ENCODE measurements around the gene SLC46A3. TPM values are rescaled to one million over a fixed set of nuclear protein-coding genes. Genes with fewer than 3 reads are reported as not detected.

Gene SLC46A3
- total RNA-seq, 8 experiments from 2014 or later = 1.6 to 16.5 (median 6.3) TPM

DNA sequence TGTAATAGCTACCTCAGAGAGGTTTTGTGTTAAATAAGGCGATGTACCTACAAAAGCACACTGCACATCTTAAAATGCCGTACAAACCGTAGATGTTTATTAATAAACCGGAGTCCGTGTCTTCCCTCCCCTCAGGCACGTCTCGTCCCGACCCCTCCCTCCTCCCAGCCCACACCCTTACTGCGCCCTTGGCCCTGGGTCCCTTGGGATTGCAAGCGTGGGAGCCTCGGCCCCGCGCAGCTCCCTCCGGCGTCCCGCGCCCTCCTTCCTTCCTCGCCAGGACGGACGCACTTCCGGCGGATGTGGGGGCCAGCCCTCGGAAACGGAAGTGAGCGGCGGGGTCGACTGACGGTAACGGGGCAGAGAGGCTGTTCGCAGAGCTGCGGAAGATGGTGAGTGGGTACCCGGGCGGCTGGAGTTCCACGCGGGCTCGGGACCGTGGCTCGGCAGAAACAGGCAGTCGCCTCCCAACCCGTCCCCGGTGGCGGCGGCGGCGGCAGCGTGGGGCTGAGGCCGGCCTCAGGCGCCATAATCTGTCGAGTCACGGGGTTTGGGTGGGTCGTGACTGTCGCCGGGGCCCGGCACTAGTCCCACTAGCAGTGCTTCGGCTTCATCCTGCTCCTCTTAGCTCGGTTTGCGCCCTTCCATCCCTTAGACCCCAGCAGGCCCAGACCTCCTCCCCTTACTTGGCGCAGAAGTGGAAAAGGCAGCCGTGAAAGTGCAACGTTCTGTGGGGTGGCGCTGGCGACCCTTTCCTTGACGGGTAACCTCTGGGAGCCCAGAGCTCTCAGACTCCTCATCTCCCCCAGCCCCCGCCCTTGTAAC lies 59.8 kb downstream of the SLC46A3 start, which contains the start of gene POMP:
POMP (plus strand) TSS at position 335 of the 825 bp plus-strand sequence; CDS start at position 390, 55 bp downstream.
- peak; percentile 92 to 98 (median 98) for ATAC-seq (replicated peaks in 6 of 8)
- in situ Hi-C loops (cut with MboI; ENCODE audit: low pct_unique_long_range_greater_than_20kb in 2 of 9, low sequenced_read_pairs in 9 of 9, unreplicated experiment in 9 of 9) = loop anchor here in 1 of 9 experiments (25.0 kb wide), 1 partner anchor 703 kb away; no protein-coding TSS in a partner anchor
- H3K27ac ChIP-seq = peak within 1 kb of the TSS; percentile 79 to 90
- H3K4me3 ChIP-seq = peak within 1 kb of the TSS; percentile 81 to 91 (median 85)
- peaks cover 13 to 15% of the 10 kb centered on the region in 2 donors for H3K4me1 ChIP-seq (replicated peaks in 1 of 2)
- 0 to 10% (median 0%) methylated on average over 1 to 17 of the region's 64 CpGs; no CpG with 5 or more reads in 3 of the 10 experiments for WGBS, 10 experiments

GRCh38 chr13:28658539-28658795 lies 60.3 kb downstream of the SLC46A3 start:
- ATAC-seq (replicated peaks in 6 of 8) = peak; percentile 4 to 44 (median 26)
- peak overlapping the region; percentile 81 to 91 (median 85) for H3K4me3 ChIP-seq
- peak overlapping the region; percentile 73 to 90 for H3K27ac ChIP-seq
- peaks cover 13 to 15% of the 10 kb centered on the region in 2 donors for H3K4me1 ChIP-seq (replicated peaks in 1 of 2)
- in situ Hi-C loops (cut with MboI; ENCODE audit: low pct_unique_long_range_greater_than_20kb in 2 of 9, low sequenced_read_pairs in 9 of 9, unreplicated experiment in 9 of 9) = loop anchor here in 1 of 9 experiments (25.0 kb wide), 1 partner anchor 704 kb away; no protein-coding TSS in a partner anchor
- WGBS, 10 experiments = 0 to 20% (median 1%) methylated on average over 1 to 8 of the region's 8 CpGs; no CpG with 5 or more reads in 1 of the 10 experiments

DNA sequence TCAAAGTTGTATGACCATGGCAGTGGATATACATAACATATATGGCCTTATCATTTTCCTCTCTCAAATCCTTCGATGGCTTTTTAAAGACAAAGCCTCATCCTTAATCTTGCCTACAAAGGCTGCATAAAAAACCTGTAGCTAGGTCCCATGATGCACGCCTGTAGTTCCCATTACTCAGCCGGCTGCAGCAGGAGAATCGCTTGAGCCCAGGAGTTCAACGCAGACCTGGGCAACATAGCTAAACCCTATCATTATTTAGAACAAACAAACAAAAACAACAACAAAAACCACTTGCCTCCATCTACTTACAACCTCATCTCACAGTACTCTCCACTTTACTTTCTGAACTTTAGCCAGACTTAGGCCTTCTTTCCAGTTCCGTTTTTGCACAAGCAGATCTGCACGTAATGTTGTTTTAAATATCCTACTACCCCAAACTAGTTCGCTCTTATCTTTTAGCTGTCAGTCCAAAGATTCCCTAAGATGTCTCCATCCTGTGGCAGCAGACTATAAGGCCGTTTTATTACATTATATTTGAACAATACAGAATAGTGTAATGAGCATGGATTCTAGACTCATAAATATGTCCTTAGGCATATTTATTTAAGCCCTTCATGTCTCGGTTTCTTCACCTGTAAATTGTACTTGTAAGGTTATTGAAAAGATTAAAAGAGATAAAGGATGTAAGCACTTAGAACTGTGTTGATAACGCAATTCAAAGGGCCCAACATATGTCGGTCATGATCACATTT lies 60.8 kb downstream of the SLC46A3 start:
- Histone ChIP-seq H3K27ac (peak overlapping the region in 1 of 2 donors; percentile 73), H3K4me3 (peak overlapping the region; percentile 81 to 91 (median 85)), H3K4me1 (replicated peaks in 1 of 2) (peaks cover 13 to 15% of the 10 kb centered on the region in 2 donors)
- no peak for ATAC-seq (replicated peaks in 6 of 8)
- 0 to 43% (median 24%) methylated on average over 2 to 12 of the region's 12 CpGs for WGBS, 10 experiments
- in situ Hi-C loops (cut with MboI; ENCODE audit: low pct_unique_long_range_greater_than_20kb in 2 of 9, low sequenced_read_pairs in 9 of 9, unreplicated experiment in 9 of 9) = loop anchor here in 1 of 9 experiments (25.0 kb wide), 1 partner anchor 704 kb away; no protein-coding TSS in a partner anchor

DNA sequence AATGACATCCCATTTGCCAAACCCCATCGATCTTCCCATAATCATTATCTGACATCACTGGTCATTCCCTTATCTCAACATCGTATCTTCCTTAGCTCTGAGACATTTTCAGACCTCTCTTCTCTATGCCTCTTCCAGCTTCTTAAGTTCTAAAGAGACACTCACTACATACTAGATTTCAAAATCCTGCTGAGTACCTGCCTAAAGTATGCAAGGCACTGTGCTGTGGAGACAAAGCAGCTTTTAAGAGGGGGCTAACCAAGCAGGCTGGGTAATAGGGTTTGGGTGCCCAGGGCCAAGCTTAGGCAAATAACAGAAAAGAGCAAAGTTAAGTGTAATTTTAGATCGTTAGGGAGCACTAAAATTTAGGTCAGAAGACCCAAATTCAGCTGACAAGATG lies 63.2 kb downstream of the SLC46A3 start:
- Histone ChIP-seq H3K4me3 (no peak overlapping the region), H3K27ac (no peak overlapping the region), H3K4me1 (replicated peaks in 1 of 2) (peaks cover 13 to 15% of the 10 kb centered on the region in 2 donors)
- in situ Hi-C loops (cut with MboI; ENCODE audit: low pct_unique_long_range_greater_than_20kb in 2 of 9, low sequenced_read_pairs in 9 of 9, unreplicated experiment in 9 of 9) = loop anchor here in 1 of 9 experiments (25.0 kb wide), 1 partner anchor 707 kb away; no protein-coding TSS in a partner anchor
- 18 to 83% (median 56%) methylated on average over 1 to 3 of the region's 3 CpGs; no CpG with 5 or more reads in 1 of the 10 experiments for WGBS, 10 experiments
- no peak for ATAC-seq (replicated peaks in 6 of 8)

DNA sequence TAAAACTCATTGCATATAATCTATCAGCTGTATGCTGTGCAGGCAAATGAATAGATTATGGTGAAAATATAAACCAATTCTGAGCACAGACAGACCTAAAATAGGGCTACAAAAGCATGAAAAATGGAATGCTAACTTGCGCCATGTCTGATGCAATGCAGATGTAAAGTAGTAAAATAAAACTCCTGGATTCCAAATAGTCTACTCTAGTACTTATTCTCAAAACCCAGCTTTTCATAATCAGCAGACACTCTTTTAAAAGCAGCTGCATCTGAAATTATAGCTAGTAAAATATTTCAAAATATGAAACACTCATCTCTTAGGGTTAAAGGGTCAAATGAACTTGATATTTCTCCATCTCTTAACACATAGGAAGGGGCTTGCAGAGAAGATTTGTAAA lies 64.5 kb downstream of the SLC46A3 start:
- Histone ChIP-seq H3K4me3 (no peak overlapping the region), H3K4me1 (replicated peaks in 1 of 2) (peaks cover 8 to 10% of the 10 kb centered on the region in 2 donors), H3K27ac (no peak overlapping the region)
- no peak for ATAC-seq (replicated peaks in 6 of 8)
- 57 to 100% (median 95%) methylated on average over 1 of the region's 1 CpG; no CpG with 5 or more reads in 2 of the 10 experiments for WGBS, 10 experiments
- in situ Hi-C loops (cut with MboI; ENCODE audit: low pct_unique_long_range_greater_than_20kb in 2 of 9, low sequenced_read_pairs in 9 of 9, unreplicated experiment in 9 of 9) = loop anchor here in 1 of 9 experiments (25.0 kb wide), 1 partner anchor 708 kb away; no protein-coding TSS in a partner anchor

DNA sequence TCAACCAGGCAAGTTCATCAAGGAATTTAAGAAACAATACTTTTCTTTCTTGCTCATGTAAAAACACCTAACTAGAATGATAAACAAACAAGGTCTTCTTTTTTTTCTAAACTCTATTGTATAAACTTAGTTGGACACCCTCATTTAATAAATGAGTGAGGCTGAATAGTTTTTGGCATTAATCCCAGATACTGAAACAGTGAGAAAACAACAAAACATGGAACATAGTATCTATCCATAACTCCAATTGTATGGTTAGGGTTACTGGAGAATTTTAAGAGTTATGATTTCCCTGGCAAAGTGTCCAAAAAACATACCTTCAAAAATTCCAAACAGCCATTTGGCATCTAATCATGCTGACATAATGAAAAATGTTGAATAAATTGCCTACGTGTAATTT lies 65.7 kb downstream of the SLC46A3 start:
- ATAC-seq (replicated peaks in 6 of 8) = no peak
- 25 to 100% (median 83%) methylated on average over 1 of the region's 1 CpG; no CpG with 5 or more reads in 1 of the 10 experiments for WGBS, 10 experiments
- in situ Hi-C loops (cut with MboI; ENCODE audit: low pct_unique_long_range_greater_than_20kb in 2 of 9, low sequenced_read_pairs in 9 of 9, unreplicated experiment in 9 of 9) = loop anchor here in 1 of 9 experiments (25.0 kb wide), 1 partner anchor 709 kb away; no protein-coding TSS in a partner anchor
- Histone ChIP-seq H3K4me3 (no peak overlapping the region), H3K27ac (no peak overlapping the region), H3K4me1 (replicated peaks in 1 of 2) (peaks cover 8 to 10% of the 10 kb centered on the region in 2 donors)

DNA sequence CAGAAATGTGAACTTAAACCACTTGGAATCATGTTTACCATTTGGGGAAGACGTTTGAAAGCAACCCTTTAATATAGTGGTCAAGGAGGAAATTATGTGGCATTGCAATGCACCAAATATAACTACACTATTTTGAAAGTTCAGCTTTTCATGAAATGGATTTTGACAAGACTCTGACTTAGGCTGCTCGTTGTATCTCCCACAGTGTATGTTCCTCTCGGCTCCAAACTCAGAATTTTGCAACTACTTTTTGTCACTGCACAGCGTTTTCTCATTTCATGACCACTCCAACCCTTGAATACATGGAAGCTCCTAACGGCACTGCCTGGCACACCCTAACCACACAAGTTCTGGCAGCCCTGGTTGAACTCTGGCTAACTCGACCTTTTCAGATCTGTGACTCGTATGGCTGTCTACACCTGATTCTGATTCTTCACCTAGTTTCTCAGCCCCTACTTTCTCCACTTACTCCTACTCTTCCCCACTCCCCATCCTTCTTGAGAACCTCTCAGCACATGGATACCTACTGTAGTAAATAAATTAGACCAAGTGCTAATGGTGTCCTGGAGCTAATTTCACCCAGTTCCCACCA lies 66.9 kb downstream of the SLC46A3 start:
- no peak for ATAC-seq (replicated peaks in 6 of 8)
- in situ Hi-C loops (cut with MboI; ENCODE audit: low pct_unique_long_range_greater_than_20kb in 2 of 9, low sequenced_read_pairs in 9 of 9, unreplicated experiment in 9 of 9) = loop anchor here in 1 of 9 experiments (25.0 kb wide), 1 partner anchor 710 kb away; no protein-coding TSS in a partner anchor
- WGBS, 10 experiments = 27 to 100% (median 88%) methylated on average over 1 to 7 of the region's 7 CpGs

GRCh38 chr13:28650284-28650683 lies 68.5 kb downstream of the SLC46A3 start:
- 17 to 100% (median 100%) methylated on average over 1 to 2 of the region's 2 CpGs; no CpG with 5 or more reads in 2 of the 10 experiments for WGBS, 10 experiments
- in situ Hi-C loops (cut with MboI; ENCODE audit: low pct_unique_long_range_greater_than_20kb in 2 of 9, low sequenced_read_pairs in 9 of 9, unreplicated experiment in 9 of 9) = loop anchor here in 1 of 9 experiments (25.0 kb wide), 1 partner anchor 712 kb away; no protein-coding TSS in a partner anchor

More for the DNA sequence above, 66.9 kb downstream of the SLC46A3 start:
- no peak overlapping the region for H3K4me3 ChIP-seq
- H3K4me1 ChIP-seq (replicated peaks in 1 of 2) = peaks cover 0 to under 1% of the 10 kb centered on the region in 2 donors
- no peak overlapping the region for H3K27ac ChIP-seq

More at GRCh38 chr13:28650284-28650683, 68.5 kb downstream of the SLC46A3 start:
- Histone ChIP-seq H3K27ac (no peak overlapping the region), H3K4me1 (replicated peaks in 1 of 2) (no peaks in the 10 kb centered on the region), H3K4me3 (no peak overlapping the region)
- ATAC-seq (replicated peaks in 6 of 8) = no peak

Other genes starting within 250 kb of the SLC46A3 start
- gene FLT1, start 223.8 kb downstream of the SLC46A3 start, total RNA-seq = 10 to 100 TPM in 1 of 8 experiments, 1 to 10 TPM in 1, under 1 TPM in 6; 0.11 to 43.8 (median 0.88) TPM
- gene POMP, start 59.8 kb downstream of the SLC46A3 start, total RNA-seq = 100 to 1,000 TPM in 2 of 8 experiments, 10 to 100 TPM in 6; 67.9 to 202 (median 88.3) TPM
- gene MTUS2, start 101.4 kb upstream of the SLC46A3 start, total RNA-seq = 1 to 10 TPM; 1.1 to 9.6 (median 3.9) TPM